ENCODE data around the gene FOXD4L1. TPM values are rescaled to one million over a fixed set of nuclear protein-coding genes. Genes with fewer than 3 reads are reported as not detected.
"Not testable (repeated sequence)": the region's sequence is repeated elsewhere in the genome, so short reads cannot be mapped to it uniquely, and the experiment has no call there.

Gene FOXD4L1
- total and polyA plus RNA-seq, 12 donors = 0.06 to 0.13 (median 0.11) TPM; not detected in 8

DNA sequence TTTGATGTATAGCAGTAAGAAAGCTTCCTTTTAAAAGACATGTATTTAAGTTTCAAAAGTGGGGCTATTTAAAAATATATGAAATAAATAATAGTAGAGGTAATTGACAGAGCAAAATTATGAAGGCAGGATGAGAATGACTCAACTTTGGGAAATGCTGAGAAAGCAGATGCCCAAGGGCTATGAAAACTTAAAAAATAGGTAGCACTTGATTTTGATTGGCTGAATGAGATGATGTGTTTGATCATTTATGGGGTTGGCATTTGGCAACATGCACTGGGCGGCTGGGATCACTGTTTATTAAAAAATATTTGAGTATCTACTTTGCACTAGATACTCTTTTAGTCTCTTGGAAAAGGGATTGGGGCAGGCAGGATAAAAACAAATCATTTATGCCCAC is 26.5 kb downstream of the FOXD4L1 start:
- 86 to 92% methylated on average over 1 of the region's 1 CpG for WGBS, 2 donors
- ATAC-seq; H3K4me3 ChIP-seq; H3K9me3 ChIP-seq; intact Hi-C loops (cut with DNase I); H3K4me1 ChIP-seq; H3K27ac ChIP-seq; DNase-seq; H3K36me3 ChIP-seq; H3K27me3 ChIP-seq: not testable (repeated sequence)

GRCh38 chr2:113527350-113528045 is 29.0 kb downstream of the FOXD4L1 start:
- intact Hi-C loops (cut with DNase I); H3K4me1 ChIP-seq; H3K9me3 ChIP-seq; DNase-seq; H3K4me3 ChIP-seq; H3K27ac ChIP-seq; H3K27me3 ChIP-seq; H3K36me3 ChIP-seq: not testable (repeated sequence)
- WGBS, 2 donors = 16 to 25% methylated on average over 4 to 6 of the region's 12 CpGs
- peak in 2 of 9 donors; percentile 6 to 9 for TF ChIP-seq CTCF (IDR thresholded peaks at IDR 0.05)
- ATAC-seq = peak; percentile 75 to 95 (median 89)

- H3K4me3 ChIP-seq; H3K9me3 ChIP-seq; ATAC-seq; intact Hi-C loops (cut with DNase I); H3K4me1 ChIP-seq; H3K27me3 ChIP-seq; H3K36me3 ChIP-seq; H3K27ac ChIP-seq; DNase-seq: not testable (repeated sequence)
- 54 to 59% methylated on average over 4 of the region's 5 CpGs for WGBS, 2 donors
Observed at GRCh38 chr2:113528126-113528525, 29.7 kb downstream of the FOXD4L1 start.

DNA sequence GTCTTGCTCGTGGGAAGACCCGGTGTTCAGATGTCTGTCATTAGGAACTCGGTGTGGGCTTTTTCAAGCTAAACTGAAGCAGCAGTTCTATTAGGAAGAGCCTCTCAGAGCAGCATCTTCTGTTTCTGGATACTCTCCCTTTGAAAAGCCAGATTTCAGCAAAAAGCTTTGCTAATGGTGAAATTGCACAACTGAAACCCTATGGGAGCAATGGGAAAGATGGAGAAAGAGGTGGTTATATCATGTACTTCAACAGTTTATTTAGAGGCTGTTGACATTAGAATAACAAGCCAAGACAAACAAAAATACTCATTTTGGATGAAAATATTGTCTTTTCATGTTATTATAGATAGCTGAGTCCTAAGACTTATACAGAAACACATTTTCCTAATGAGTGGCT is 30.4 kb downstream of the FOXD4L1 start:
- intact Hi-C loops (cut with DNase I); H3K36me3 ChIP-seq; DNase-seq; H3K27me3 ChIP-seq; H3K4me1 ChIP-seq; H3K9me3 ChIP-seq; H3K4me3 ChIP-seq; H3K27ac ChIP-seq: not testable (repeated sequence)
- WGBS, 2 donors = 57 to 71% methylated on average over 3 of the region's 3 CpGs
- peak in 2 of 8 donors; percentile 20 to 46 for ATAC-seq

DNA sequence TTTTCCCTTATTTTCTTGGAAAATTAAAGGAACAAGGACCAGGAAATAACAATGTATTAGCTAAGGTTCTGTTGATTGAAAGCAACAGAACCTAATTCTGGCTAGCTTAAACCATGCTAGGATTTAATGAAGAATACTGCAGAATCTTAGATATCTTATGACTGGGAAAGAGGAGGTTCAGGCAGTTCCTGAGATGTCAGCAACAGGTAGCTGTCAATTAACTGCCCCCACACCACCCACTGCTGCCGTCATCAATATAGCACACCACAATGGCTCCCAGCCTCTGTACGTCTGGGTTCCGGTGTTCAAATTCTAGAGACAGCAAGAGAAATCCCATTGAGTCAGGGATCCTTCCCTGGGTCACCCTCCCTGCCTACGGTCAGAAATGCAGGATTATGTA is 34.5 kb downstream of the FOXD4L1 start:
- H3K9me3 ChIP-seq, DNase-seq: not testable (repeated sequence)
- 86 to 100% methylated on average over 1 of the region's 4 CpGs for WGBS, 2 donors

DNA sequence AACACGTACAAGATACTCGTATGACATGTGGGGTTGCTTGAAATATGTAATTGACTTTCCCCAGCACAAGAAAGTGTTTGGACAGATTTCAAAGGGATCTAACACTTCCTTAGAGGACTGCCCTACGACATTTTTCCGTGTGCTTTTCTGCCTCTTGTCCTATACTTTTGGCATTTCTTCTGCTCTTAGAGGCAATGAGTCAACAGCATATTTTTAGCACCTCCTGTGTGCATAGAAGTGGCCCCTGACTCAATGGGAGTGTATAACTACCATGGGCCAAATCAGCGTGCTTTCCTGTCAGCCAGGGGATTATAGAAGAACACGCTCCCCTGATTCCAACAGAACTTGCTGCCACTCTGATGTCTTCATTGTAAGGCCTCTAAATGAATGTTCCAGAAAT is 38.1 kb downstream of the FOXD4L1 start:
- DNase-seq; H3K4me1 ChIP-seq; H3K27ac ChIP-seq; H3K36me3 ChIP-seq; H3K4me3 ChIP-seq; intact Hi-C loops (cut with DNase I); H3K27me3 ChIP-seq; H3K9me3 ChIP-seq: not testable (repeated sequence)
- 44 to 62% methylated on average over 6 of the region's 6 CpGs for WGBS, 2 donors
- peak in 3 of 8 donors; percentile 41 to 63 (median 54) for ATAC-seq

More for the DNA sequence above, 34.5 kb downstream of the FOXD4L1 start:
- H3K4me3 ChIP-seq; H3K27me3 ChIP-seq; H3K27ac ChIP-seq; H3K36me3 ChIP-seq; ATAC-seq; intact Hi-C loops (cut with DNase I); H3K4me1 ChIP-seq: not testable (repeated sequence)

GRCh38 chr2:113540834-113541203 is 42.4 kb downstream of the FOXD4L1 start:
- H3K9me3 ChIP-seq; DNase-seq; intact Hi-C loops (cut with DNase I); H3K4me1 ChIP-seq; H3K27me3 ChIP-seq; H3K36me3 ChIP-seq: not testable (repeated sequence)
- 13 to 22% methylated on average over 3 to 4 of the region's 5 CpGs for WGBS, 2 donors
- H3K4me3 ChIP-seq = peak overlapping the region in 1 of 10 donors; percentile 57
- H3K27ac ChIP-seq = peak overlapping the region in 1 of 10 donors; percentile 83
- peak in 7 of 8 donors; percentile 10 to 50 (median 28) for ATAC-seq

- Histone ChIP-seq H3K27ac (peak overlapping the region in 9 of 10 donors; percentile 61 to 90 (median 75)), H3K4me3 (peak overlapping the region; percentile 30 to 70 (median 65))
- H3K4me1 ChIP-seq; H3K27me3 ChIP-seq; H3K36me3 ChIP-seq; intact Hi-C loops (cut with DNase I); H3K9me3 ChIP-seq: not testable (repeated sequence)
- DNase-seq = peak; percentile 35 to 62
- ATAC-seq = peak; percentile 68 to 87 (median 78)
- 1% methylated on average over 55 to 71 of the region's 71 CpGs for WGBS, 2 donors
Observed at GRCh38 chr2:113541204-113541975, 42.9 kb downstream of the FOXD4L1 start.

All from heart right ventricle (tissue), 16 donors.